Lung (tissue), 12 donors: ENCODE data around the gene NKAIN2. TPM values are rescaled to one million over a fixed set of nuclear protein-coding genes. Genes with fewer than 3 reads are reported as not detected.

Experiments used
- ATAC-seq: fragments of 200-7000 bp; cut with Tn5 transposase; one replicate; pipeline ENCODE4 v1.9.1; 2020; ENCODE audit warnings: moderate number of reproducible peaks; ENCODE audit not compliant: insufficient read depth, low FRiP score
- DNase-seq, 3 donors: peaks; one replicate each; pipeline ENCODE4 v3.0.0-alpha.2; 2013 to 2017
- H3K27ac ChIP-seq, 2 donors: one replicate each; pipeline ENCODE4 v1.5.1; 2013; ENCODE audit warnings: mild to moderate bottlenecking in 2 of 2, moderate library complexity in 2 of 2, control low read depth in 1 of 2, inconsistent platforms in 1 of 2, low read depth in 1 of 2, low read length in 1 of 2
- H3K27me3 ChIP-seq, 3 donors: one replicate each; pipeline ENCODE4 v1.5.1; 2013; ENCODE audit warnings: low read length in 2 of 3; ENCODE audit not compliant: control insufficient read depth in 3 of 3, insufficient read depth in 3 of 3
- H3K36me3 ChIP-seq, 4 donors: one replicate each; pipeline ENCODE4 v1.5.1; 2013; ENCODE audit warnings: low read length in 4 of 4, mild to moderate bottlenecking in 1 of 4, moderate library complexity in 1 of 4; ENCODE audit not compliant: control insufficient read depth in 4 of 4, insufficient read depth in 4 of 4
- H3K4me1 ChIP-seq, 5 donors: one replicate each; pipeline ENCODE4 v1.5.1; 2013; ENCODE audit warnings: low read length in 5 of 5, mild to moderate bottlenecking in 2 of 5, moderate library complexity in 1 of 5; ENCODE audit not compliant: control insufficient read depth in 5 of 5, insufficient read depth in 5 of 5
- H3K4me3 ChIP-seq: one replicate; pipeline ENCODE4 v1.5.1; 2013; ENCODE audit warnings: mild to moderate bottlenecking, control low read depth, moderate library complexity
- H3K9ac ChIP-seq, 2 donors: one replicate each; pipeline ENCODE4 v1.5.1; 2013; ENCODE audit warnings: low read length in 2 of 2, control low read depth in 1 of 2; ENCODE audit not compliant: insufficient read depth in 1 of 2
- H3K9me3 ChIP-seq, 4 donors: one replicate each; pipeline ENCODE4 v1.5.1; 2013; ENCODE audit warnings: low read length in 3 of 4, mild to moderate bottlenecking in 1 of 4, moderate library complexity in 1 of 4; ENCODE audit not compliant: control insufficient read depth in 4 of 4, insufficient read depth in 3 of 4
- WGBS, 2 donors: extraction: QIAGEN DNeasy Blood & Tissue Kit; methylation state at CpG; one replicate each; pipeline ENCODE4 v1.1.7; 2013; 5-methylcytosine and 5-hydroxymethylcytosine counted together
- polyA plus RNA-seq, 2 donors: library from polyadenylated mRNA; stranded (reverse); fragments of 200-250 nt; gene quantifications; one replicate each; pipeline ENCODE4 v1.2.1, GENCODE V29; 2013
- total RNA-seq, 2 donors: library from RNA; depleted of rRNA in 1 of 2; stranded (reverse); fragments of >200 nt in 1 of 2; gene quantifications; one replicate each; pipeline ENCODE4 v1.2.1, GENCODE V29; 2014 to 2021
- TF ChIP-seq, protein P1 (sequence below): IDR thresholded peaks from 2 replicates; pipeline ENCODE4 v1.5.1; 2012; ENCODE audit warnings: mild to moderate bottlenecking; ENCODE audit errors: control extremely low read depth, extremely low read depth
- donor health status: control.
- donor health status: control.
- donor health status: Bipolar disorder and iron deficiency.
- donor health status: healthy.
- donor health status: DM: yes; HTN: yes; CAD: no.

Gene NKAIN2
- total and polyA plus RNA-seq, 4 donors: 0.01 to 4.4 TPM; not detected in 2

DNA sequence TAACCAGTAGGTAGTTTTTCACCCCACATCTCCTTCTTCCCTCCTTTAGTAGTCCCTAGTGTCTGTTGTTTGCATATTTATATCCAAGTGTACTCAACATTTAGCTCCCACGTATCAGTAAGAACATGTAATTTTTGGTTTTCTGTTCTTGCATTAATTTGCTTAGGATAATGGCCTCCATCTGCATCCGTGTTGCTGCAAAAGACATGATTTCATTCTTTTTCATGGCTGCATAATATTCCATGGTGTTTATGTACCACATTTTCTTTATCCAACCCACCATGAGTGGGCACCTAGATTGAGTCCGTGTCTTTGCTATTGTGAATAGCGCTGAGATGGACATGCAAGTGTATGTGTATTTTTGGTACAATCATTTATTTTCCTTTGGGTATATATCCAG, 306.8 kb downstream of the NKAIN2 start:
- TF ChIP-seq, protein P1, sequence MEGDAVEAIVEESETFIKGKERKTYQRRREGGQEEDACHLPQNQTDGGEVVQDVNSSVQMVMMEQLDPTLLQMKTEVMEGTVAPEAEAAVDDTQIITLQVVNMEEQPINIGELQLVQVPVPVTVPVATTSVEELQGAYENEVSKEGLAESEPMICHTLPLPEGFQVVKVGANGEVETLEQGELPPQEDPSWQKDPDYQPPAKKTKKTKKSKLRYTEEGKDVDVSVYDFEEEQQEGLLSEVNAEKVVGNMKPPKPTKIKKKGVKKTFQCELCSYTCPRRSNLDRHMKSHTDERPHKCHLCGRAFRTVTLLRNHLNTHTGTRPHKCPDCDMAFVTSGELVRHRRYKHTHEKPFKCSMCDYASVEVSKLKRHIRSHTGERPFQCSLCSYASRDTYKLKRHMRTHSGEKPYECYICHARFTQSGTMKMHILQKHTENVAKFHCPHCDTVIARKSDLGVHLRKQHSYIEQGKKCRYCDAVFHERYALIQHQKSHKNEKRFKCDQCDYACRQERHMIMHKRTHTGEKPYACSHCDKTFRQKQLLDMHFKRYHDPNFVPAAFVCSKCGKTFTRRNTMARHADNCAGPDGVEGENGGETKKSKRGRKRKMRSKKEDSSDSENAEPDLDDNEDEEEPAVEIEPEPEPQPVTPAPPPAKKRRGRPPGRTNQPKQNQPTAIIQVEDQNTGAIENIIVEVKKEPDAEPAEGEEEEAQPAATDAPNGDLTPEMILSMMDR: no peak
- no peak for DNase-seq
- 69 to 83% methylated on average over 4 of the region's 4 CpGs for WGBS, 2 donors
- Histone ChIP-seq H3K4me3 (no peak overlapping the region), H3K9ac (no peak overlapping the region), H3K27ac (no peak overlapping the region), H3K4me1 (no peaks in the 10 kb centered on the region), H3K36me3 (no peaks in the 10 kb centered on the region), H3K9me3 (no peaks in the 10 kb centered on the region), H3K27me3 (no peaks in the 10 kb centered on the region)
- ATAC-seq: no peak

DNA sequence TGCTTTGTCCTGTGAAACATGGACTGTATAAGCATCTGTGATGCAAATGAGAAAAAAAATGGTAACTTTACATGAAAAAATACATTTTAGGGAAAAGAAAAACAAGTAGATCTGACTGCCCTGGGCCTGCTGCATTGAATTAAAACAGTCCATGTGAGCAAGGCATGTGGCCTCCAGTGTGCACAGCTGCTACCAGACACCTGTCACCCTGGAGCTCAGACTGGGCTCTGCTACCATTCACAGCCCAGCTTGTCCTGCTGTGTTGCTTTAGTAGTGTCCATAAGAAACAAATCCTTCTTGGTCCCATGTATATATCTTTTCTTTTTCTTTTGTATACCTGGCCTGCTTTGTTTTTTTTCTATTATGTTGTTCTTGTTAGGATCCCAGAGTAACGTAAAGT, 315.9 kb downstream of the NKAIN2 start:
- Histone ChIP-seq H3K9ac (no peak overlapping the region), H3K27ac (no peak overlapping the region), H3K9me3 (no peaks in the 10 kb centered on the region), H3K36me3 (no peaks in the 10 kb centered on the region), H3K27me3 (no peaks in the 10 kb centered on the region), H3K4me3 (no peak overlapping the region), H3K4me1 (no peaks in the 10 kb centered on the region)
- DNase-seq (no peak), ATAC-seq (no peak)
- TF ChIP-seq, protein P1: no peak
- WGBS, 2 donors: 88 to 92% methylated on average over 1 of the region's 1 CpG

DNA sequence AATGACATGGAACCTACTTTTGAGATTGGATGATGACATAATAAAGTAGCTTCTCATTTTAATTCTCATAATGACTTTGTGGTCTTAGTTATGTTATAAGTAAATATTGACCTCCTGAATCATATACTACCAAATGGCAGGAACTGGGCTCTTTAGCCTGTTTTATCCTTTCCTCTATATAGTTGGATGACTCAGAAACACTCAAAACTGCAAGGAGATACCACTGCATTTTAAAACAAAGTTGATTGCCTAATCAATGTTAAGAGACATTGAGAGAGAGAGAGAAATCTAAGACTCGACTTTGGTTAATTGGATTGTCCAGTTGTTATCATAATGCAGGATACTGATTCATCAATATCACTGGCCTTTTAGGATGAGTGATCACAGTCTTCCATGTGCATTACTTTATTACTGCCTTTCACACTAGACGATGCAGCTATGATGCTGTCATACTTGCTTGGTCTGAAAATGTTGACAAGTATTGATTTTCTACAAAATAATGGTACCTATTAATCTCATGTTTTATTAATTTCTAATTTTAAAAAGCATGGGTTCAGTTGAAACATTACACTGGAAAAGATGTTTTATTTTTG, 320.0 kb downstream of the NKAIN2 start:
- no peak overlapping the region for H3K9ac ChIP-seq
- 81 to 90% methylated on average over 2 of the region's 2 CpGs for WGBS, 2 donors
- DNase-seq (no peak), ATAC-seq (no peak)
- TF ChIP-seq, protein P1: no peak
- no peak overlapping the region for H3K27ac ChIP-seq
- no peak overlapping the region for H3K4me3 ChIP-seq
- H3K4me1 ChIP-seq: no peaks in the 10 kb centered on the region
- H3K27me3 ChIP-seq: no peaks in the 10 kb centered on the region
- no peaks in the 10 kb centered on the region for H3K36me3 ChIP-seq
- peaks cover 0 to 2% (median 0%) of the 10 kb centered on the region in 4 donors for H3K9me3 ChIP-seq

DNA sequence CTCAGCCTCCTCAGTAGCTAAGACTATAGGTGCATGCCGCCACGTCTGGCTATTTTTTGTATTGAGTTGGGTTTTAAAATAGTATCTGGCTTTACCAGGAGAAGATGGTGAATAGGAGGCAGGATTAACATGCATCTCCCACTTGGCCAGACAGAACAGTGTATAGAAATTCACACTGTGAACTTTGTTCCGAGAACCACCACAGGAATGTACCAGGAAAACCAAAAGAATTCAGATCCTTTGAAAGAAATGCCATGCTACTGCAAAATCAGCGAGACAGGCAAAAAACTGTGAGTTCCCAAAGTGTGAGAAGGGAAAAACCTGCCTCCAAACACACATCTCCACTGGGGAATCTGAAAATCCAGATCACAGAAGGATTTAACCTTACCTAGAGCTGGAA, 327.6 kb downstream of the NKAIN2 start:
- H3K27ac ChIP-seq: no peak overlapping the region
- WGBS, 2 donors: 86 to 88% methylated on average over 4 of the region's 4 CpGs
- no peaks in the 10 kb centered on the region for H3K36me3 ChIP-seq
- no peak overlapping the region for H3K4me3 ChIP-seq
- peaks cover 0 to 4% (median 1%) of the 10 kb centered on the region in 4 donors for H3K9me3 ChIP-seq
- no peak overlapping the region for H3K9ac ChIP-seq
- ATAC-seq: no peak
- H3K27me3 ChIP-seq: no peaks in the 10 kb centered on the region
- no peak for DNase-seq
- H3K4me1 ChIP-seq: no peaks in the 10 kb centered on the region
- TF ChIP-seq, protein P1: no peak
